ENCODE measurements around the gene IMPACT.

GRCh38 chr18:24456549-24456948, 30.1 kb downstream of the IMPACT start:
- TF ChIP-seq TAF1 (IDR thresholded peaks at IDR 0.05; ENCODE audit: borderline replicate concordance, insufficient read depth, low read length) (no peak), POLR2AphosphoS5 (IDR thresholded peaks at IDR 0.05; ENCODE audit: low read depth, low read length) (no peak), REST (IDR thresholded peaks at IDR 0.05; ENCODE audit: insufficient read depth in 1 of 2, low read depth in 2 of 2, low read length in 2 of 2) (no peak), FOXP2 (optimal IDR thresholded peaks at IDR 0.05; ENCODE audit: borderline replicate concordance, extremely low read depth, extremely low read length, insufficient read depth) (no peak)
